IMR-90 (cell line): ENCODE data around the gene PLBD2. TPM values are rescaled to one million over a fixed set of nuclear protein-coding genes. Genes with fewer than 3 reads are reported as not detected.

Experiments
- ATAC-seq: fragments of 200-7000 bp; cut with Tn5 transposase; 2 replicates; pipeline ENCODE4 v1.9.1; 2020; ENCODE audit warnings: low read depth, mild to moderate bottlenecking, moderate library complexity
- BruUV-seq: library from RNA; stranded (reverse); fragments of 400-500 nt; replicated peaks from 2 replicates; lab custom pipeline; 2021; lab: Mats Ljungman, UMichigan
- CTCF ChIA-PET: fragments of 300-600 bp; formaldehyde crosslinking; extraction: SDS; loops from one replicate; lab custom pipeline; 2021; ENCODE audit warnings: antibody characterized with exemption; lab: Yijun Ruan, JAX
- POLR2A ChIA-PET: fragments of 300-600 bp; sonication (Branson Sonifier 250); formaldehyde crosslinking; loops from one replicate; lab custom pipeline; 2022; ENCODE audit warnings: antibody characterized with exemption; ENCODE audit not compliant: unreplicated experiment; lab: Charles Lee
- DNase-seq: peaks from one replicate; pipeline ENCODE4 v3.0.0; 2013
- H2AFZ ChIP-seq: replicated peaks from 2 replicates; pipeline ENCODE3; 2013; ENCODE audit warnings: low read length, mild to moderate bottlenecking; ENCODE audit not compliant: poor library complexity
- H2AK5ac ChIP-seq: 2 replicates; pipeline ENCODE4 v1.6.1; 2013; ENCODE audit warnings: low read depth, low read length, inconsistent platforms
- H2AK9ac ChIP-seq: replicated peaks from 2 replicates; pipeline ENCODE3; 2013; ENCODE audit warnings: mild to moderate bottlenecking, low read depth, low read length, moderate library complexity; ENCODE audit not compliant: poor library complexity
- H2BK120ac ChIP-seq: 2 replicates; pipeline ENCODE4 v1.6.1; 2013; ENCODE audit warnings: low read depth, low read length, inconsistent platforms
- H2BK15ac ChIP-seq: 3 replicates; pipeline ENCODE4 v1.6.1; 2013; ENCODE audit warnings: low read depth, low read length, inconsistent platforms
- H2BK20ac ChIP-seq: 2 replicates; pipeline ENCODE4 v1.6.1; 2013; ENCODE audit warnings: low read depth, mild to moderate bottlenecking, inconsistent platforms, low read length, moderate library complexity
- H2BK5ac ChIP-seq: 2 replicates; pipeline ENCODE4 v1.6.1; 2013; ENCODE audit warnings: mild to moderate bottlenecking, low read depth, low read length, inconsistent platforms; ENCODE audit not compliant: poor library complexity, severe bottlenecking
- H3K14ac ChIP-seq: replicated peaks from 2 replicates; pipeline ENCODE4 v1.6.1; 2013; ENCODE audit warnings: low read depth, low read length, inconsistent platforms
- H3K18ac ChIP-seq: 2 replicates; pipeline ENCODE4 v1.6.1; 2013; ENCODE audit warnings: low read depth, low read length, control low read depth
- H3K23ac ChIP-seq: 2 replicates; pipeline ENCODE4 v1.6.1; 2013; ENCODE audit warnings: low read depth, low read length, inconsistent platforms
- H3K27ac ChIP-seq: 2 replicates; pipeline ENCODE4 v1.5.1; 2013; ENCODE audit warnings: mild to moderate bottlenecking, control low read depth, low read length; ENCODE audit not compliant: insufficient read depth
- H3K27me3 ChIP-seq: 2 replicates; pipeline ENCODE4 v1.6.1; 2013; ENCODE audit warnings: low read length; ENCODE audit not compliant: control insufficient read depth, insufficient read depth
- H3K36me3 ChIP-seq: 2 replicates; pipeline ENCODE4 v1.6.1; 2013; ENCODE audit warnings: low read length, mixed read lengths; ENCODE audit not compliant: control insufficient read depth, insufficient read depth
- H3K4ac ChIP-seq: 2 replicates; pipeline ENCODE4 v1.6.1; 2013; ENCODE audit warnings: low read depth, low read length, inconsistent platforms
- H3K4me1 ChIP-seq: 2 replicates; pipeline ENCODE4 v1.6.1; 2013; ENCODE audit warnings: low read length, mixed read lengths; ENCODE audit not compliant: control insufficient read depth, insufficient read depth
- H3K4me2 ChIP-seq: 2 replicates; pipeline ENCODE4 v1.6.1; 2013; ENCODE audit warnings: low read depth, mild to moderate bottlenecking, control low read depth, low read length, moderate library complexity
- H3K4me3 ChIP-seq: 2 replicates; pipeline ENCODE4 v1.5.1; 2013; ENCODE audit warnings: low read depth, mild to moderate bottlenecking, control low read depth, low read length, moderate library complexity; ENCODE audit not compliant: insufficient read depth
- H3K56ac ChIP-seq: 2 replicates; pipeline ENCODE4 v1.6.1; 2013; ENCODE audit warnings: low read length, inconsistent platforms; ENCODE audit not compliant: insufficient read depth; ENCODE audit errors: extremely low read depth
- H3K79me1 ChIP-seq, 2 experiments: 2 replicates each; pipeline ENCODE4 v1.6.1; 2013; ENCODE audit warnings: low read length in 2 of 2, inconsistent platforms in 1 of 2, low read depth in 1 of 2
- H3K9ac ChIP-seq: 2 replicates; pipeline ENCODE4 v1.6.1; 2013; ENCODE audit warnings: low read depth, low read length, control low read depth
- H3K9me1 ChIP-seq: 2 replicates; pipeline ENCODE4 v1.6.1; 2013; ENCODE audit warnings: low read length, inconsistent platforms; ENCODE audit not compliant: insufficient read depth
- H3K9me3 ChIP-seq: 2 replicates; pipeline ENCODE4 v1.6.1; 2013; ENCODE audit warnings: low read length; ENCODE audit not compliant: control insufficient read depth, insufficient read depth
- H4K20me1 ChIP-seq: 2 replicates; pipeline ENCODE4 v1.6.1; 2013; ENCODE audit warnings: low read length, inconsistent platforms; ENCODE audit not compliant: insufficient read depth
- H4K5ac ChIP-seq: 2 replicates; pipeline ENCODE4 v1.6.1; 2013; ENCODE audit warnings: mild to moderate bottlenecking, low read depth, low read length, control low read depth
- H4K8ac ChIP-seq, 2 experiments: 2 replicates each; pipeline ENCODE4 v1.6.1; 2013; ENCODE audit warnings: low read depth in 2 of 2, low read length in 2 of 2, control low read depth in 1 of 2, inconsistent platforms in 1 of 2
- H4K91ac ChIP-seq: 2 replicates; pipeline ENCODE4 v1.6.1; 2013; ENCODE audit warnings: low read depth, low read length, inconsistent platforms; ENCODE audit not compliant: insufficient read depth
- CHD1 ChIP-seq: IDR thresholded peaks from 2 replicates; pipeline ENCODE4 v1.6.1; 2012; ENCODE audit warnings: low read depth, low read length, improper control_type of control experiment
- FOS ChIP-seq: fragments of 150-350 bp; IDR thresholded peaks from 2 replicates; pipeline ENCODE4 v1.6.1; 2016; ENCODE audit warnings: low read depth, low read length
- MAZ ChIP-seq: IDR thresholded peaks from 2 replicates; pipeline ENCODE4 v1.6.1; 2012; ENCODE audit warnings: low read depth, mild to moderate bottlenecking, low read length, improper control_type of control experiment, moderate library complexity, borderline replicate concordance
- MXI1 ChIP-seq: IDR thresholded peaks from 2 replicates; pipeline ENCODE4 v1.6.1; 2012; ENCODE audit warnings: low read depth, mild to moderate bottlenecking, low read length, moderate library complexity, borderline replicate concordance
- NFE2L2 ChIP-seq: fragments of 150-350 bp; IDR thresholded peaks from 2 replicates; pipeline ENCODE4 v1.6.1; 2016; ENCODE audit warnings: low read depth, mild to moderate bottlenecking, low read length
- RAD21 ChIP-seq: IDR thresholded peaks from 2 replicates; pipeline ENCODE4 v1.6.1; 2012; ENCODE audit warnings: low read length, improper control_type of control experiment
- RCOR1 ChIP-seq: IDR thresholded peaks from 2 replicates; pipeline ENCODE4 v1.6.1; 2012; ENCODE audit warnings: mild to moderate bottlenecking, low read length, improper control_type of control experiment; ENCODE audit not compliant: insufficient replicate concordance
- RFX5 ChIP-seq: IDR thresholded peaks from 2 replicates; pipeline ENCODE4 v1.8.0; 2012; ENCODE audit warnings: low read depth, mild to moderate bottlenecking, low read length, moderate library complexity
- USF2 ChIP-seq: fragments of 150-350 bp; IDR thresholded peaks from 2 replicates; pipeline ENCODE4 v1.6.1; 2017; ENCODE audit warnings: mild to moderate bottlenecking, antibody characterized with exemption, low read length, low read depth
- WGBS, 2 experiments: methylation state at CpG; one replicate each; pipeline versions ENCODE4 v1.1.5 to v1.1.7; 2013; ENCODE audit warnings: missing lambda C conversion rate in 2 of 2; ENCODE audit not compliant: insufficient read length in 1 of 2; ENCODE audit errors: extremely low coverage in 2 of 2; 5-methylcytosine and 5-hydroxymethylcytosine counted together
- dilution Hi-C: fragments of 300-500 bp; cut with HindIII; formaldehyde crosslinking; loops from one replicate; pipeline ENCODE4 v1.14.3; 2018; ENCODE audit warnings: low sequenced_read_pairs; ENCODE audit not compliant: unreplicated experiment
- in situ Hi-C: fragments of 300-500 bp; cut with MboI; formaldehyde crosslinking; loops from 3 replicates; pipeline ENCODE4 v1.14.3; 2019; ENCODE audit warnings: low sequenced_read_pairs, inconsistent platforms, mixed read lengths
- intact Hi-C: fragments of 100-400 bp; cut with micrococcal nuclease; formaldehyde crosslinking; loops from 2 replicates; pipeline ENCODE4 v1.10.0; 2022
- polyA plus RNA-seq, 3 experiments: library from polyadenylated mRNA; depleted of rRNA; stranded (reverse); fragments of >200 nt; gene quantifications; 2 replicates each; pipeline ENCODE4 v1.2.3, GENCODE V29; 2012; ENCODE audit warnings: low replicate concordance in 1 of 3
- total RNA-seq: library from RNA; depleted of rRNA; stranded (reverse); fragments of >200 nt; gene quantifications from 2 replicates; pipeline ENCODE4 v1.2.3, GENCODE V29; 2012
- TF ChIP-seq, protein P1 (sequence below): conservative IDR thresholded peaks from 2 replicates; pipeline ENCODE4 v1.5.1; 2012; ENCODE audit warnings: mild to moderate bottlenecking, low read depth, low read length, improper control_type of control experiment

Gene PLBD2
- total and polyA plus RNA-seq, 2 of the 4 experiments (the other 2 are of a cell fraction), result 7.3 to 44.5 TPM

DNA sequence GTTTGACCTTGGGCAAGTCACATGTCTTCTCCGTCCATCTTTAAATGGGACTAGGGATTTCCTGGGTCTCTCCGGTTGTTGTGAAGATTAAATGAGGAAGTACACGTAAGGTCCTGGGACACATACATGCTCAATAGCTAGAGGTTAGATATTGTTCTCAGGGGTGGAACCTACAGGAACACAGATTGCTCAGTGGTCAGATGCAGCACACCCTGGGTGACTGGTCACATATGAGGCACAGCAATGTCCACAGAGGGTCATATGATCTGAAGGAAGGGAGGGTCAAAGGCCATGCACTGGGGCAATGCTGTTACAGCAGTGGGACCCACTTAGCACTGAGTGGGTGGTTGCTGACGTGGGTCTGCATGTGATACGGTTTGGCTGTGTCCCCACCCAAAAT is 12.0 kb upstream of the PLBD2 start:
- TF ChIP-seq NFE2L2 (no peak), RFX5 (no peak), FOS (no peak), CHD1 (no peak), USF2 (no peak), RAD21 (no peak), MXI1 (no peak), MAZ (no peak), RCOR1 (no peak)
- TF ChIP-seq, protein P1, sequence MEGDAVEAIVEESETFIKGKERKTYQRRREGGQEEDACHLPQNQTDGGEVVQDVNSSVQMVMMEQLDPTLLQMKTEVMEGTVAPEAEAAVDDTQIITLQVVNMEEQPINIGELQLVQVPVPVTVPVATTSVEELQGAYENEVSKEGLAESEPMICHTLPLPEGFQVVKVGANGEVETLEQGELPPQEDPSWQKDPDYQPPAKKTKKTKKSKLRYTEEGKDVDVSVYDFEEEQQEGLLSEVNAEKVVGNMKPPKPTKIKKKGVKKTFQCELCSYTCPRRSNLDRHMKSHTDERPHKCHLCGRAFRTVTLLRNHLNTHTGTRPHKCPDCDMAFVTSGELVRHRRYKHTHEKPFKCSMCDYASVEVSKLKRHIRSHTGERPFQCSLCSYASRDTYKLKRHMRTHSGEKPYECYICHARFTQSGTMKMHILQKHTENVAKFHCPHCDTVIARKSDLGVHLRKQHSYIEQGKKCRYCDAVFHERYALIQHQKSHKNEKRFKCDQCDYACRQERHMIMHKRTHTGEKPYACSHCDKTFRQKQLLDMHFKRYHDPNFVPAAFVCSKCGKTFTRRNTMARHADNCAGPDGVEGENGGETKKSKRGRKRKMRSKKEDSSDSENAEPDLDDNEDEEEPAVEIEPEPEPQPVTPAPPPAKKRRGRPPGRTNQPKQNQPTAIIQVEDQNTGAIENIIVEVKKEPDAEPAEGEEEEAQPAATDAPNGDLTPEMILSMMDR, result no peak
- H4K8ac ChIP-seq, result no peak overlapping the region
- ChIA-PET CTCF (no interaction called here), POLR2A (no interaction called here)
- H3K4me2 ChIP-seq, result no peak overlapping the region
- DNase-seq (no peak), ATAC-seq (no peak)
- H2BK20ac ChIP-seq, result no peak overlapping the region
- no peak overlapping the region for H3K56ac ChIP-seq
- no peak overlapping the region for H2AK5ac ChIP-seq
- no peak overlapping the region for H3K23ac ChIP-seq
- H2BK15ac ChIP-seq, result no peak overlapping the region
- no peaks in the 10 kb centered on the region for H3K9me1 ChIP-seq
- no peaks in the 10 kb centered on the region for H3K9me3 ChIP-seq
- H3K79me1 ChIP-seq, result no peaks in the 10 kb centered on the region
- H3K9ac ChIP-seq, result no peak overlapping the region
- no peak overlapping the region for H3K4ac ChIP-seq
- H4K5ac ChIP-seq, result no peak overlapping the region
- no peak overlapping the region for H2AFZ ChIP-seq
- no peaks in the 10 kb centered on the region for H4K20me1 ChIP-seq
- no peak overlapping the region for H3K18ac ChIP-seq
- in situ Hi-C loops, result no loop called here
- intact Hi-C loops, result no loop called here
- H2BK5ac ChIP-seq, result no peak overlapping the region
- H3K4me1 ChIP-seq, result no peaks in the 10 kb centered on the region; the same call in 1 of the 2 replicates
- no peaks in the 10 kb centered on the region for H3K36me3 ChIP-seq
- no peak overlapping the region for H3K4me3 ChIP-seq
- no TSS peak for BruUV-seq
- no peak overlapping the region for H3K14ac ChIP-seq
- dilution Hi-C loops, result no loop called here
- no peak overlapping the region for H3K27ac ChIP-seq
- no CpG with 5 or more reads among the region's 5 CpGs for WGBS, 2 experiments
- peaks cover 13% of the 10 kb centered on the region; the same call in 1 of the 2 replicates for H3K27me3 ChIP-seq
- no peak overlapping the region for H2AK9ac ChIP-seq
- no peak overlapping the region for H2BK120ac ChIP-seq
- no peak overlapping the region for H4K91ac ChIP-seq
